IMR-90 (cell line): ENCODE measurements around the gene GRK2. TPM values are rescaled to one million over a fixed set of nuclear protein-coding genes. Genes with fewer than 3 reads are reported as not detected.

Experiments
- ATAC-seq: fragments of 200-7000 bp; cut with Tn5 transposase; 2 replicates; pipeline ENCODE4 v1.9.1; 2020; ENCODE audit warnings: low read depth, mild to moderate bottlenecking, moderate library complexity
- BruUV-seq: library from RNA; stranded (reverse); fragments of 400-500 nt; replicated peaks from 2 replicates; lab custom pipeline; 2021; lab: Mats Ljungman, UMichigan
- CTCF ChIA-PET: fragments of 300-600 bp; formaldehyde crosslinking; extraction: SDS; loops from one replicate; lab custom pipeline; 2021; ENCODE audit warnings: antibody characterized with exemption; lab: Yijun Ruan, JAX
- POLR2A ChIA-PET: fragments of 300-600 bp; sonication (Branson Sonifier 250); formaldehyde crosslinking; loops from one replicate; lab custom pipeline; 2022; ENCODE audit warnings: antibody characterized with exemption; ENCODE audit not compliant: unreplicated experiment; lab: Charles Lee
- DNase-seq: peaks from one replicate; pipeline ENCODE4 v3.0.0; 2013
- H2AFZ ChIP-seq: replicated peaks from 2 replicates; pipeline ENCODE3; 2013; ENCODE audit warnings: low read length, mild to moderate bottlenecking; ENCODE audit not compliant: poor library complexity
- H2AK5ac ChIP-seq: 2 replicates; pipeline ENCODE4 v1.6.1; 2013; ENCODE audit warnings: low read depth, low read length, inconsistent platforms
- H2AK9ac ChIP-seq: replicated peaks from 2 replicates; pipeline ENCODE3; 2013; ENCODE audit warnings: mild to moderate bottlenecking, low read depth, low read length, moderate library complexity; ENCODE audit not compliant: poor library complexity
- H2BK120ac ChIP-seq: 2 replicates; pipeline ENCODE4 v1.6.1; 2013; ENCODE audit warnings: low read depth, low read length, inconsistent platforms
- H2BK15ac ChIP-seq: 3 replicates; pipeline ENCODE4 v1.6.1; 2013; ENCODE audit warnings: low read depth, low read length, inconsistent platforms
- H2BK20ac ChIP-seq: 2 replicates; pipeline ENCODE4 v1.6.1; 2013; ENCODE audit warnings: low read depth, mild to moderate bottlenecking, inconsistent platforms, low read length, moderate library complexity
- H2BK5ac ChIP-seq: 2 replicates; pipeline ENCODE4 v1.6.1; 2013; ENCODE audit warnings: mild to moderate bottlenecking, low read depth, low read length, inconsistent platforms; ENCODE audit not compliant: poor library complexity, severe bottlenecking
- H3K14ac ChIP-seq: replicated peaks from 2 replicates; pipeline ENCODE4 v1.6.1; 2013; ENCODE audit warnings: low read depth, low read length, inconsistent platforms
- H3K18ac ChIP-seq: 2 replicates; pipeline ENCODE4 v1.6.1; 2013; ENCODE audit warnings: low read depth, low read length, control low read depth
- H3K23ac ChIP-seq: 2 replicates; pipeline ENCODE4 v1.6.1; 2013; ENCODE audit warnings: low read depth, low read length, inconsistent platforms
- H3K27ac ChIP-seq: 2 replicates; pipeline ENCODE4 v1.5.1; 2013; ENCODE audit warnings: mild to moderate bottlenecking, control low read depth, low read length; ENCODE audit not compliant: insufficient read depth
- H3K27me3 ChIP-seq: 2 replicates; pipeline ENCODE4 v1.6.1; 2013; ENCODE audit warnings: low read length; ENCODE audit not compliant: control insufficient read depth, insufficient read depth
- H3K36me3 ChIP-seq: 2 replicates; pipeline ENCODE4 v1.6.1; 2013; ENCODE audit warnings: low read length, mixed read lengths; ENCODE audit not compliant: control insufficient read depth, insufficient read depth
- H3K4ac ChIP-seq: 2 replicates; pipeline ENCODE4 v1.6.1; 2013; ENCODE audit warnings: low read depth, low read length, inconsistent platforms
- H3K4me1 ChIP-seq: 2 replicates; pipeline ENCODE4 v1.6.1; 2013; ENCODE audit warnings: low read length, mixed read lengths; ENCODE audit not compliant: control insufficient read depth, insufficient read depth
- H3K4me2 ChIP-seq: 2 replicates; pipeline ENCODE4 v1.6.1; 2013; ENCODE audit warnings: low read depth, mild to moderate bottlenecking, control low read depth, low read length, moderate library complexity
- H3K4me3 ChIP-seq: 2 replicates; pipeline ENCODE4 v1.5.1; 2013; ENCODE audit warnings: low read depth, mild to moderate bottlenecking, control low read depth, low read length, moderate library complexity; ENCODE audit not compliant: insufficient read depth
- H3K56ac ChIP-seq: 2 replicates; pipeline ENCODE4 v1.6.1; 2013; ENCODE audit warnings: low read length, inconsistent platforms; ENCODE audit not compliant: insufficient read depth; ENCODE audit errors: extremely low read depth
- H3K79me1 ChIP-seq, 2 experiments: 2 replicates each; pipeline ENCODE4 v1.6.1; 2013; ENCODE audit warnings: low read length in 2 of 2, inconsistent platforms in 1 of 2, low read depth in 1 of 2
- H3K9ac ChIP-seq: 2 replicates; pipeline ENCODE4 v1.6.1; 2013; ENCODE audit warnings: low read depth, low read length, control low read depth
- H3K9me1 ChIP-seq: 2 replicates; pipeline ENCODE4 v1.6.1; 2013; ENCODE audit warnings: low read length, inconsistent platforms; ENCODE audit not compliant: insufficient read depth
- H3K9me3 ChIP-seq: 2 replicates; pipeline ENCODE4 v1.6.1; 2013; ENCODE audit warnings: low read length; ENCODE audit not compliant: control insufficient read depth, insufficient read depth
- H4K20me1 ChIP-seq: 2 replicates; pipeline ENCODE4 v1.6.1; 2013; ENCODE audit warnings: low read length, inconsistent platforms; ENCODE audit not compliant: insufficient read depth
- H4K5ac ChIP-seq: 2 replicates; pipeline ENCODE4 v1.6.1; 2013; ENCODE audit warnings: mild to moderate bottlenecking, low read depth, low read length, control low read depth
- H4K8ac ChIP-seq, 2 experiments: 2 replicates each; pipeline ENCODE4 v1.6.1; 2013; ENCODE audit warnings: low read depth in 2 of 2, low read length in 2 of 2, control low read depth in 1 of 2, inconsistent platforms in 1 of 2
- H4K91ac ChIP-seq: 2 replicates; pipeline ENCODE4 v1.6.1; 2013; ENCODE audit warnings: low read depth, low read length, inconsistent platforms; ENCODE audit not compliant: insufficient read depth
- MAFK ChIP-seq: IDR thresholded peaks from 2 replicates; pipeline ENCODE4 v1.6.1; 2012; ENCODE audit warnings: low read depth, low read length, improper control_type of control experiment
- NFE2L2 ChIP-seq: fragments of 150-350 bp; IDR thresholded peaks from 2 replicates; pipeline ENCODE4 v1.6.1; 2016; ENCODE audit warnings: low read depth, mild to moderate bottlenecking, low read length
- WGBS, 2 experiments: methylation state at CpG; one replicate each; pipeline versions ENCODE4 v1.1.5 to v1.1.7; 2013; ENCODE audit warnings: missing lambda C conversion rate in 2 of 2; ENCODE audit not compliant: insufficient read length in 1 of 2; ENCODE audit errors: extremely low coverage in 2 of 2; 5-methylcytosine and 5-hydroxymethylcytosine counted together
- dilution Hi-C: fragments of 300-500 bp; cut with HindIII; formaldehyde crosslinking; loops from one replicate; pipeline ENCODE4 v1.14.3; 2018; ENCODE audit warnings: low sequenced_read_pairs; ENCODE audit not compliant: unreplicated experiment
- in situ Hi-C: fragments of 300-500 bp; cut with MboI; formaldehyde crosslinking; loops from 3 replicates; pipeline ENCODE4 v1.14.3; 2019; ENCODE audit warnings: low sequenced_read_pairs, inconsistent platforms, mixed read lengths
- intact Hi-C: fragments of 100-400 bp; cut with micrococcal nuclease; formaldehyde crosslinking; loops from 2 replicates; pipeline ENCODE4 v1.10.0; 2022
- polyA plus RNA-seq, 3 experiments: library from polyadenylated mRNA; depleted of rRNA; stranded (reverse); fragments of >200 nt; gene quantifications; 2 replicates each; pipeline ENCODE4 v1.2.3, GENCODE V29; 2012; ENCODE audit warnings: low replicate concordance in 1 of 3
- total RNA-seq: library from RNA; depleted of rRNA; stranded (reverse); fragments of >200 nt; gene quantifications from 2 replicates; pipeline ENCODE4 v1.2.3, GENCODE V29; 2012

Gene GRK2
- total and polyA plus RNA-seq, 2 of the 4 experiments (the other 2 are of a cell fraction): 26.7 to 41.8 TPM

DNA sequence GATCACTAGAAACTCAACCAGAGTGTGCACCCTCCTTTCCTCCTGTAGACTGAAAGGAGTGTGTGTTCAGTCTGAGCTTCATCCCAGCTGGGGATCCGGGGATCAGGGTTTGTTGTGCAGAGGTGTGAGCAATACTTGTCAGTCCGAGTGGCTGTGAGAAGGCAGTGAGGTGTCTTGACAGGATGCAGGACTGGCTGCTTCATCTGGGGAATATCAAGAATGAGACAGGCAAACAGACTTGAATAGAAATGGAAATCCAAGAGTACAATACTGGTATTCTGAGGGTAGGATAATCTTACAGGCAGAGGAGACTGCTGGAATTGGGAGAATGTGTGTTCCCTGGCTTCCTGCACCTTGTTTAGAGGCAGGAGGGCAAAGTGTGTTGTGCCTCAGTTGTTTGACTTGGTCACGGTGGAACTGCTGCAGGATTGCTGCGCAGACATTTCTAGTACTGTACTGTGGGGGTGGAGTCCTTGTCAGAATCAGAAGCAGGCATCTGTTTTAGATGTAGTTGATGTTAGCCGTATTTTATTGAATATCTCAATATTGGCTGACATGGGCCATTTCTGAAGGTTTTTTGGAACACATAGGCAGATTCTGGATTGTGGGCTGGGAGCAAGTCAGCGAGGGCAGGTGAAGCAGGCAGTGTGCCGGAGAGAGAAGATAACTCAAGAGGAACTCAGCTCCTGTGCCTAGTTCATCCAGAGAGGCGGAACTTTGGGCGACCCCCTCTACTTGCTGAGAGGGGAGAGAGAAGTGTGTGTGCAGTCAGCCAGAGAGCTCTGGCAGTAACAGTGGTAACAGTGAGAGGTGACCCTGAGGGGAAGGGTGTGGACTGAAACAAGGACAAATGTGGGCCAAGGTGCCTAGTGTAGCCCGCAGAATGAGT lies 27.1 kb upstream of the GRK2 start:
- no peak overlapping the region for H2BK20ac ChIP-seq
- H3K18ac ChIP-seq: no peak overlapping the region
- no peak overlapping the region for H2BK120ac ChIP-seq
- H3K23ac ChIP-seq: peak overlapping the region; percentile 39
- H3K4me2 ChIP-seq: peak overlapping the region; percentile 88
- no TSS peak for BruUV-seq
- H3K9ac ChIP-seq: no peak overlapping the region
- peaks cover 13 to 64% of the 10 kb centered on the region in 2 experiments for H3K79me1 ChIP-seq
- CTCF ChIA-PET: interaction anchor here (0.5 to 1.1 kb wide), 3 partner anchors 78 to 243 kb away, joined by 5 to 6 read pairs (median 6); no protein-coding TSS in a partner anchor
- peak; percentile 26 for DNase-seq
- H4K91ac ChIP-seq: no peak overlapping the region
- 0 out of 2 replicates have a peak overlapping the region, but pooled peaks have one; percentile 28 for H3K4ac ChIP-seq
- H2AK9ac ChIP-seq: peak overlapping the region; percentile 39
- H2BK5ac ChIP-seq: peak overlapping the region; percentile 11
- peaks cover 9% of the 10 kb centered on the region for H3K9me1 ChIP-seq
- H3K9me3 ChIP-seq: no peaks in the 10 kb centered on the region
- H3K27ac ChIP-seq: peak overlapping the region; percentile 21
- H2AK5ac ChIP-seq: peak overlapping the region; percentile 54
- POLR2A ChIA-PET: interaction anchor here (0.5 to 0.8 kb wide), 2 partner anchors 12 to 41 kb away, joined by 3 read pairs; no protein-coding TSS in a partner anchor
- H3K14ac ChIP-seq: 0 out of 2 replicates have a peak overlapping the region, but pooled peaks have one; percentile 38
- peak; percentile 2 for ATAC-seq
- H4K20me1 ChIP-seq: peaks cover 52% of the 10 kb centered on the region
- in situ Hi-C loops (no loop called here), intact Hi-C loops (loop anchor here (2.0 to 10.0 kb wide), 2 partner anchors 54 to 118 kb away; no protein-coding TSS in a partner anchor), dilution Hi-C loops (no loop called here)
- H3K4me3 ChIP-seq: peak overlapping the region; percentile 18; the same call in 1 of the 2 replicates
- H3K27me3 ChIP-seq: no peaks in the 10 kb centered on the region
- 9% methylated on average over 6 of the region's 10 CpGs; no CpG with 5 or more reads in 1 of the 2 experiments for WGBS, 2 experiments
- no peak overlapping the region for H4K5ac ChIP-seq
- TF ChIP-seq NFE2L2 (no peak), MAFK (peak; percentile 41; the same call in 1 of the 2 replicates)
- peak overlapping the region; percentile 77 for H2AFZ ChIP-seq
- peaks cover 14% of the 10 kb centered on the region for H3K36me3 ChIP-seq
- 0 out of 2 replicates have a peak overlapping the region, but pooled peaks have one; percentile 26 for H3K56ac ChIP-seq
- no peak overlapping the region for H2BK15ac ChIP-seq
- peaks cover 13% of the 10 kb centered on the region for H3K4me1 ChIP-seq
- H4K8ac ChIP-seq: no peak overlapping the region; a peak in 1 of 4 replicates
